HEK293T (cell line): Measurements from ENCODE around the gene ANTXR1.

Experiments used
- CTCF ChIA-PET: fragments of 350-600 bp; formaldehyde crosslinking; extraction: SDS; loops from one replicate; lab custom pipeline; 2021; ENCODE audit warnings: antibody characterized with exemption, inconsistent platforms; lab: Yijun Ruan, JAX
- POLR2A ChIA-PET: fragments of 350-600 bp; formaldehyde crosslinking; extraction: SDS; loops from one replicate; lab custom pipeline; 2020; ENCODE audit warnings: antibody characterized with exemption, inconsistent platforms; lab: Yijun Ruan, JAX
- DNase-seq: peaks from one replicate; pipeline ENCODE4 v3.0.0; 2012; ENCODE audit warnings: mixed read lengths; ENCODE audit errors: extremely low spot score
- ARNT ChIP-seq: fragments of 450-650 bp; IDR thresholded peaks from 2 replicates; pipeline ENCODE4 v1.6.1; 2017; ENCODE audit warnings: mild to moderate bottlenecking
- BHLHE40 ChIP-seq: fragments of 450-650 bp; IDR thresholded peaks from 2 replicates; pipeline ENCODE4 v1.6.1; 2016; ENCODE audit warnings: mild to moderate bottlenecking, moderate library complexity, borderline replicate concordance
- CTBP1 ChIP-seq: fragments of 450-650 bp; IDR thresholded peaks from 2 replicates; pipeline ENCODE4 v1.6.1; 2016; ENCODE audit warnings: borderline replicate concordance
- ELF4 ChIP-seq: fragments of 450-650 bp; IDR thresholded peaks from 2 replicates; pipeline ENCODE4 v1.6.1; 2017; ENCODE audit warnings: antibody characterized with exemption
- FOXA1 ChIP-seq: fragments of 450-650 bp; IDR thresholded peaks from 2 replicates; pipeline ENCODE4 v1.6.1; 2016; ENCODE audit warnings: mild to moderate bottlenecking
- FOXK2 ChIP-seq: fragments of 450-650 bp; IDR thresholded peaks from 2 replicates; pipeline ENCODE4 v1.6.1; 2016; ENCODE audit warnings: mild to moderate bottlenecking
- FOXM1 ChIP-seq: fragments of 450-650 bp; IDR thresholded peaks from 2 replicates; pipeline ENCODE4 v1.6.1; 2017; ENCODE audit warnings: mild to moderate bottlenecking, borderline replicate concordance
- HDGF ChIP-seq: fragments of 450-650 bp; IDR thresholded peaks from 2 replicates; pipeline ENCODE4 v1.6.1; 2017; ENCODE audit warnings: antibody characterized with exemption, borderline replicate concordance
- L3MBTL2 ChIP-seq: fragments of 450-650 bp; conservative IDR thresholded peaks from 2 replicates; pipeline ENCODE4 v1.6.1; 2016; ENCODE audit warnings: mild to moderate bottlenecking
- LEF1 ChIP-seq: fragments of 450-650 bp; IDR thresholded peaks from 2 replicates; pipeline ENCODE4 v1.6.1; 2017; ENCODE audit warnings: mild to moderate bottlenecking, borderline replicate concordance
- NFRKB ChIP-seq: fragments of 450-650 bp; IDR thresholded peaks from 2 replicates; pipeline ENCODE4 v1.6.1; 2016; ENCODE audit warnings: mild to moderate bottlenecking, moderate library complexity
- SP1 ChIP-seq: fragments of 450-650 bp; IDR thresholded peaks from 2 replicates; pipeline ENCODE4 v1.6.1; 2017
- SUZ12 ChIP-seq: fragments of 450-650 bp; IDR thresholded peaks from 2 replicates; pipeline ENCODE4 v1.6.1; 2016; ENCODE audit warnings: mild to moderate bottlenecking
- TARDBP ChIP-seq: fragments of 450-650 bp; IDR thresholded peaks from 2 replicates; pipeline ENCODE4 v1.6.1; 2016
- ZNF384 ChIP-seq: fragments of 450-650 bp; IDR thresholded peaks from 2 replicates; pipeline ENCODE4 v1.6.1; 2016
- TF ChIP-seq, protein P1 (sequence below): fragments of 450-650 bp; IDR thresholded peaks from 2 replicates; pipeline ENCODE4 v1.6.1; 2016

Gene ANTXR1

DNA sequence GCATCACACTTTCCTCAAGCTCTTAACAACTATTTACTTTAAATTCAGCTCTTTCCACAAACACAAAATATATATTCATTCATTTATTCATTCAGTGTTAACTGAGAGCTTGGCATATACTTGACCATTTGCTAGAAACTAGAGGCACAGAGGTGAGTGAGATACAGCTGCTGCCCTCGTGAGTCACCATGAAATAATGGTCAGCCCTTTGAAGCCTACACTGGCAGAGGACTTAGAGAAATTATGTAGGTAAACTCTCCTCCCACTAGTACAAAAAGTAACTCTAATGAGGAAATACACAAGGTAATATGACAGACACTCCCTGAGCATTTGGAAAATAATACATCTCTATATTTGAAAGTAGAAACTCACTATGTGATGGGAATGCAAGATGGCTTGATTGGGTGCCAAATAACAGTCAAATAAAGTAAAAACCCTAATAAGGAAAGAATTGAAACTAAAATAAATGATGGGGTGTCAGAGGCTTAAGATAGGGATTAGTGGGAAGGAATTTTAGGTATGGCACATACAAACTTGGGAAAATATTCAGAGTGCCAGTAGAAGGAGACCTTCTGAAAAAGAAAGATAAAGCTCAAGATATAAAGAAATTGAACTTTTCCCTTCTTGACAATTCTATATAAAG lies 61.1 kb downstream of the ANTXR1 start:
- DNase-seq: no peak
- ChIA-PET CTCF (interaction anchor here (0.7 kb wide), 1 partner anchor 40 kb away, joined by 3 read pairs; no protein-coding TSS in a partner anchor), POLR2A (no interaction called here)
- TF ChIP-seq BHLHE40: no peak
- no peak for TF ChIP-seq SP1
- TF ChIP-seq, protein P1, sequence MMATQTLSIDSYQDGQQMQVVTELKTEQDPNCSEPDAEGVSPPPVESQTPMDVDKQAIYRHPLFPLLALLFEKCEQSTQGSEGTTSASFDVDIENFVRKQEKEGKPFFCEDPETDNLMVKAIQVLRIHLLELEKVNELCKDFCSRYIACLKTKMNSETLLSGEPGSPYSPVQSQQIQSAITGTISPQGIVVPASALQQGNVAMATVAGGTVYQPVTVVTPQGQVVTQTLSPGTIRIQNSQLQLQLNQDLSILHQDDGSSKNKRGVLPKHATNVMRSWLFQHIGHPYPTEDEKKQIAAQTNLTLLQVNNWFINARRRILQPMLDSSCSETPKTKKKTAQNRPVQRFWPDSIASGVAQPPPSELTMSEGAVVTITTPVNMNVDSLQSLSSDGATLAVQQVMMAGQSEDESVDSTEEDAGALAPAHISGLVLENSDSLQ: no peak
- TF ChIP-seq FOXA1: no peak
- TF ChIP-seq TARDBP: no peak
- TF ChIP-seq ARNT: no peak
- no peak for TF ChIP-seq CTBP1
- no peak for TF ChIP-seq FOXK2
- no peak for TF ChIP-seq ELF4
- TF ChIP-seq LEF1: no peak
- TF ChIP-seq HDGF: no peak
- no peak for TF ChIP-seq ZNF384
- no peak for TF ChIP-seq SUZ12
- no peak for TF ChIP-seq L3MBTL2
- TF ChIP-seq NFRKB: no peak
- TF ChIP-seq FOXM1: no peak

DNA sequence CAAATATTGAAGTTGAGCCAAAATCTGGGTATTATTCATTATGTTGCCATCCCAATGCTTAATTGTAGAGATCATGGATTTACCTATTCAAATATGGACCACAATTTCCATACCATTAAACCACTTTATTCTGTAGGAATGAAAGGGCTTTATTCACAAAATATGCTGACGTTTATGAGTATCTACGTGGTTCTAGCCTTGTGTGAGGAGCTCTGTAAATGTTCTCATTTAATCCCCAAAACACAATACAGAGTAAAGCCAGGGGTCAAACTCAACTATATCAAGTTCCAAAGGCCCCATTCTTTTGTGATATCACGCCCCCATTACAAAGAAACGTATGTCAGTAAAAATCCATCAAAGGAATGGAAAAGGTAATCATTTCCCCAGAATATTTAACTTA lies 61.9 kb downstream of the ANTXR1 start:
- DNase-seq: no peak
- ChIA-PET CTCF (no interaction called here), POLR2A (no interaction called here)
- TF ChIP-seq LEF1 (no peak), CTBP1 (no peak), FOXA1 (no peak)

DNA sequence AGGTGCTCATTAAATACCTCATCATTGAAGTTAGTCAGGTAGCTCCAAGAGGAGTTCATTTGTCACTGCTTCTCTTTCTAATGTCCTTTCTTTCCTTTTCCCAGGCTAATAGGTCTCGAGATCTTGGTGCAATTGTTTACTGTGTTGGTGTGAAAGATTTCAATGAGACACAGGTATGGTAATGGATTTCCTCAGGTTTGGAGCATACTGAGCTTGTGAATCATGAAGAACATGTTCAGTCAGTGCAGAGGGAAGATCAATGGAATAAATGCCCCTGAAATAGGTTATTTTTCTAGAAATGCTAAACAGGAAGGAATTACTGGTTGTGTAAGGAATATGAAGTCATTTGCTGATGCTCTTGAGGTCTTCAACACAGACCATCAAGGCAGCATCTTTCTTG lies 62.5 kb downstream of the ANTXR1 start:
- DNase-seq: no peak
- TF ChIP-seq BHLHE40: no peak
- TF ChIP-seq ELF4: no peak
- TF ChIP-seq HDGF: no peak
- TF ChIP-seq, protein P1: no peak
- no peak for TF ChIP-seq SP1
- TF ChIP-seq ZNF384: no peak
- TF ChIP-seq FOXM1: no peak
- TF ChIP-seq LEF1: no peak
- TF ChIP-seq CTBP1: no peak
- no peak for TF ChIP-seq NFRKB
- no peak for TF ChIP-seq ARNT
- no peak for TF ChIP-seq TARDBP
- TF ChIP-seq SUZ12: no peak
- TF ChIP-seq FOXK2: no peak
- TF ChIP-seq FOXA1: no peak
- TF ChIP-seq L3MBTL2: no peak
- POLR2A ChIA-PET: no interaction called here
- CTCF ChIA-PET: no interaction called here

DNA sequence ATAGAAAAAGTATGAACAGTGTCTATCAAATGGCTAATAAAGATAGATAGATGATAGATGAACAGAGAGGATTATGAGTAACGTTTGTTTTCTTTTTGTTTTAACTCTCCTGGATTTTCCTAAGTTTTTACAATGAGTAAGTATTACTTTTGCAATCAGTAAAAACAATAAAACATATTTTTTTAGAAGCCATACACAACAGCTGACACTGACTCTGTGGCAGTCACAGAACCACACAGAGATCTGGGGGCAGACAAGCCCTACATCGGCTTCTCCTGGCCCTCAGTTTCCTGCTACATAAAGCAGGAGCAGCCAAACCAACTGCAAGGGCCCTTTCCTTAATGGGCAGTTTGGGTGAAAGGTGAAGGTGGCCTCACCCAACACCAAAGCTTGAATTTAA lies 63.6 kb downstream of the ANTXR1 start:
- CTCF ChIA-PET: interaction anchor here (0.6 kb wide), 1 partner anchor 62 kb away, joined by 5 read pairs; no protein-coding TSS in a partner anchor
- TF ChIP-seq L3MBTL2 (no peak), ARNT (no peak), HDGF (no peak), LEF1 (no peak), SP1 (no peak), FOXK2 (no peak), CTBP1 (no peak), ZNF384 (no peak), TARDBP (no peak), FOXM1 (no peak), SUZ12 (no peak), BHLHE40 (no peak)
- TF ChIP-seq, protein P1: no peak
- POLR2A ChIA-PET: no interaction called here
- no peak for DNase-seq

DNA sequence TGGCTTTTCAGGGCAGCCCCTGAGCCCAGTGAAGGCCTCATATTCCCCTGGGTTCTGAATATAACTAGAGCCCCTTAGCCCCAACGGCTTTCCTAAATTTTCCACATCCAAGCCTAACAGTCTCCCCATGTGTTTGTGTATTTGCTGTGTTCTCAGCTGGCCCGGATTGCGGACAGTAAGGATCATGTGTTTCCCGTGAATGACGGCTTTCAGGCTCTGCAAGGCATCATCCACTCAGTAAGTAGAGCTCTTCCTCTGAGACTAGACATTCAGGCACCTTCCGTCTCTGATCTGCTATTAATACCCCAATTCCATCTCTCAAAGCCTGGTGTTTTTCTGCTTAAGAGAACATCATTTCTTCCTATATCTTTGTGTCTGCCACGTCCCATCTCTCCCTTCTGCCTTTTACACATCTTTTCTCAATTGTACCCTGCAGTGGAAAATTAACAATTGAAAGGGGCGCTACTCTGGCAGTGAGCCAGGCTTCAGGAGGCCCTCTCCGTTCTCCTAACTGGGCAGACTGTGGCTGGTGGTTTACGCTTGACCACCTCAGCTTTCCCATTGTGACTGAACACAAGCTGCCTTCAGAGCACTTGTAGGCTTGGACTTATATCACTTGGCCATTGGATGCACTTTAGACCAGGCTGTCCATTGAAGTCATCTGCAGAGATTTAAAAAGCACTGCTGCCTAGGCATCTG lies 64.4 kb downstream of the ANTXR1 start:
- ChIA-PET POLR2A (no interaction called here), CTCF (interaction anchor here (0.6 kb wide), 1 partner anchor 63 kb away, joined by 5 read pairs; no protein-coding TSS in a partner anchor)
- DNase-seq: no peak
- TF ChIP-seq SP1: no peak
- no peak for TF ChIP-seq SUZ12
- TF ChIP-seq CTBP1: no peak
- no peak for TF ChIP-seq L3MBTL2
- no peak for TF ChIP-seq LEF1
- TF ChIP-seq, protein P1: no peak
- TF ChIP-seq BHLHE40: no peak
